NCI-H2081 treated with DMSO at 0.1 percent for 48 hours (cell line): ENCODE measurements around the gene HADH.
A peak's percentile ranks its signal among the peaks of the same experiment; 100 is the strongest.
"Not testable (repeated sequence)": the region's sequence is repeated elsewhere in the genome, so short reads cannot be mapped to it uniquely, and the experiment has no call there.

Source experiments
- DNase-seq: peaks from one replicate; lab custom pipeline; 2025; lab: John Stamatoyannopoulos, UW

HADH gene

GRCh38 chr4:107996949-107997788 is 7.5 kb downstream of the HADH start:
- DNase-seq, result no peak

- no peak for DNase-seq
Measured at GRCh38 chr4:107997794-107998193, 8.1 kb downstream of the HADH start.

- DNase-seq, result no peak
Measured at GRCh38 chr4:107999932-108000539, 10.3 kb downstream of the HADH start.

- DNase-seq, result no peak
Measured at GRCh38 chr4:108001540-108002135, 11.9 kb downstream of the HADH start.

- no peak for DNase-seq
Measured at GRCh38 chr4:108003982-108004515, 14.4 kb downstream of the HADH start.

GRCh38 chr4:108004646-108005045 is 15.0 kb downstream of the HADH start:
- no peak for DNase-seq

GRCh38 chr4:108005807-108006206 is 16.1 kb downstream of the HADH start:
- DNase-seq, result no peak

GRCh38 chr4:108006361-108006760 is 16.7 kb downstream of the HADH start:
- DNase-seq, result no peak

GRCh38 chr4:108007984-108008383 is 18.3 kb downstream of the HADH start:
- DNase-seq, result no peak

- no peak for DNase-seq
Measured at GRCh38 chr4:108008721-108009120, 19.0 kb downstream of the HADH start.

GRCh38 chr4:108010167-108010566 is 20.5 kb downstream of the HADH start:
- no peak for DNase-seq

GRCh38 chr4:108012382-108012781 is 22.7 kb downstream of the HADH start:
- DNase-seq, result not testable (repeated sequence)

GRCh38 chr4:108013327-108013726 is 23.6 kb downstream of the HADH start:
- DNase-seq, result no peak

- DNase-seq, result no peak
Measured at GRCh38 chr4:108013955-108014354, 24.3 kb downstream of the HADH start.

GRCh38 chr4:108018040-108018883 is 28.6 kb downstream of the HADH start:
- peak; percentile 3 for DNase-seq

- no peak for DNase-seq
Measured at GRCh38 chr4:108018884-108019187, 29.1 kb downstream of the HADH start.

- DNase-seq, result no peak
Measured at GRCh38 chr4:108024085-108024877, 34.6 kb downstream of the HADH start.

GRCh38 chr4:108024878-108025165 is 35.1 kb downstream of the HADH start:
- no peak for DNase-seq

- DNase-seq, result no peak
Measured at GRCh38 chr4:108029016-108029720, 39.5 kb downstream of the HADH start.

GRCh38 chr4:108029731-108030130 is 40.0 kb downstream of the HADH start:
- DNase-seq, result no peak

- DNase-seq, result no peak
Measured at GRCh38 chr4:108030332-108030731, 40.6 kb downstream of the HADH start.
